ENCODE data around the gene SLMAP.

DNA sequence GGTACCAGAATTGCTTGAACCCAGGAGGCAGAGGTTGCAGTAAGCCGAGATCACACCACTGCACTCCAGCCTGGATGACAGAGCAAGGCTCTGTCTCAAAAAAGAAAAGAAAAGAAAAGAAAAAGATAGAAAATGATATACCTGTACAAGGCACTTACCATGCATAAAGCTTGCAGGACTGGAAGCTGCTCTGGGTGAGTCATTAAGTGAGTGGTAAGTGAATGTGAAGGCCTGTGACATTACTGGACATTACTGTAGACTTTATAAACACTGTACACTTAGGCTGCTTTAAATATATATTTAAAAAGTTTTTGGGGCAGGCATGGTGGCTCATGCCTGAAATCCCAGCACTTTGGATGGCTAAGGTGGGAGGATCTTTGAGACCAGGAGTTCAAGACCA lies 99.2 kb downstream of the SLMAP start:
- TF ChIP-seq, protein P1, sequence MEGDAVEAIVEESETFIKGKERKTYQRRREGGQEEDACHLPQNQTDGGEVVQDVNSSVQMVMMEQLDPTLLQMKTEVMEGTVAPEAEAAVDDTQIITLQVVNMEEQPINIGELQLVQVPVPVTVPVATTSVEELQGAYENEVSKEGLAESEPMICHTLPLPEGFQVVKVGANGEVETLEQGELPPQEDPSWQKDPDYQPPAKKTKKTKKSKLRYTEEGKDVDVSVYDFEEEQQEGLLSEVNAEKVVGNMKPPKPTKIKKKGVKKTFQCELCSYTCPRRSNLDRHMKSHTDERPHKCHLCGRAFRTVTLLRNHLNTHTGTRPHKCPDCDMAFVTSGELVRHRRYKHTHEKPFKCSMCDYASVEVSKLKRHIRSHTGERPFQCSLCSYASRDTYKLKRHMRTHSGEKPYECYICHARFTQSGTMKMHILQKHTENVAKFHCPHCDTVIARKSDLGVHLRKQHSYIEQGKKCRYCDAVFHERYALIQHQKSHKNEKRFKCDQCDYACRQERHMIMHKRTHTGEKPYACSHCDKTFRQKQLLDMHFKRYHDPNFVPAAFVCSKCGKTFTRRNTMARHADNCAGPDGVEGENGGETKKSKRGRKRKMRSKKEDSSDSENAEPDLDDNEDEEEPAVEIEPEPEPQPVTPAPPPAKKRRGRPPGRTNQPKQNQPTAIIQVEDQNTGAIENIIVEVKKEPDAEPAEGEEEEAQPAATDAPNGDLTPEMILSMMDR (IDR thresholded peaks at IDR 0.05 in 4 of 5, conservative IDR thresholded peaks at IDR 0.05 in 1 of 5): no peak
- TF ChIP-seq POLR2A (IDR thresholded peaks at IDR 0.05): no peak
